ENCODE results near the gene MAN2B1.

GRCh38 chr19:12652219-12652618 lies 14.3 kb downstream of the MAN2B1 start:
- TF ChIP-seq POLR2A (IDR thresholded peaks at IDR 0.05; ENCODE audit: insufficient read depth in 1 of 2, low read depth in 2 of 2, low read length in 2 of 2) (no peak), PTBP1 (IDR thresholded peaks at IDR 0.05; ENCODE audit: low read depth, low read length, poor library complexity, severe bottlenecking) (no peak)

All from HepG2 (cell line).